ENCODE measurements around the gene EDN3. TPM values are rescaled to one million over a fixed set of nuclear protein-coding genes. Genes with fewer than 3 reads are reported as not detected.

The EDN3 gene
- total RNA-seq, 2 donors from 2014 or later, result not detected

GRCh38 chr20:59255256-59255655 is 45.2 kb upstream of the EDN3 start:
- Histone ChIP-seq H3K9ac (ENCODE audit: extremely low read depth, low read length, poor library complexity, severe bottlenecking) (no peak overlapping the region), H3K27me3 (ENCODE audit: control insufficient read depth, insufficient read depth, low read length, poor library complexity, severe bottlenecking) (peaks cover 17% of the 10 kb centered on the region), H3K4me3 (ENCODE audit: low read length) (no peak overlapping the region), H3K4me1 (ENCODE audit: control insufficient read depth, insufficient read depth, low read length) (no peaks in the 10 kb centered on the region), H3K27ac (ENCODE audit: low read depth, low read length) (no peak overlapping the region), H3K9me3 (ENCODE audit: control insufficient read depth, low read length) (no peaks in the 10 kb centered on the region), H3K36me3 (ENCODE audit: control insufficient read depth, insufficient read depth, low read length) (no peaks in the 10 kb centered on the region)
- H3K4me1 Mint-ChIP-seq, result no peaks in the 10 kb centered on the region
- H3K4me3 Mint-ChIP-seq, result no peak overlapping the region
- no peak for DNase-seq
- TF ChIP-seq CTCF (conservative IDR thresholded peaks at IDR 0.05), result no peak
- 95 to 98% methylated on average over 5 of the region's 5 CpGs for WGBS, 2 experiments (ENCODE audit: insufficient coverage in 1 of 2, insufficient read length in 1 of 2)
- H3K27ac Mint-ChIP-seq, result no peak overlapping the region
- peaks cover 61% of the 10 kb centered on the region for H3K27me3 Mint-ChIP-seq (ENCODE audit: insufficient read depth)
- no peaks in the 10 kb centered on the region for H3K9me3 Mint-ChIP-seq
- no peaks in the 10 kb centered on the region for H3K36me3 Mint-ChIP-seq (ENCODE audit: low read depth)

GRCh38 chr20:59258221-59258621 is 42.2 kb upstream of the EDN3 start:
- Mint-ChIP-seq H3K4me3 (no peak overlapping the region), H3K27me3 (ENCODE audit: insufficient read depth) (peaks cover 50% of the 10 kb centered on the region), H3K9me3 (no peaks in the 10 kb centered on the region), H3K36me3 (ENCODE audit: low read depth) (no peaks in the 10 kb centered on the region), H3K4me1 (no peaks in the 10 kb centered on the region), H3K27ac (no peak overlapping the region)
- no peaks in the 10 kb centered on the region for H3K36me3 ChIP-seq (ENCODE audit: control insufficient read depth, insufficient read depth, low read length)
- DNase-seq, result no peak
- no peaks in the 10 kb centered on the region for H3K4me1 ChIP-seq (ENCODE audit: control insufficient read depth, insufficient read depth, low read length)
- peaks cover 11% of the 10 kb centered on the region for H3K27me3 ChIP-seq (ENCODE audit: control insufficient read depth, insufficient read depth, low read length, poor library complexity, severe bottlenecking)
- 94 to 100% methylated on average over 1 to 2 of the region's 2 CpGs for WGBS, 2 experiments (ENCODE audit: insufficient coverage in 1 of 2, insufficient read length in 1 of 2)
- no peaks in the 10 kb centered on the region for H3K9me3 ChIP-seq (ENCODE audit: control insufficient read depth, low read length)
- TF ChIP-seq CTCF (conservative IDR thresholded peaks at IDR 0.05), result no peak
- no peak overlapping the region for H3K9ac ChIP-seq (ENCODE audit: extremely low read depth, low read length, poor library complexity, severe bottlenecking)
- no peak overlapping the region for H3K4me3 ChIP-seq (ENCODE audit: low read length)
- no peak overlapping the region for H3K27ac ChIP-seq (ENCODE audit: low read depth, low read length)

DNA sequence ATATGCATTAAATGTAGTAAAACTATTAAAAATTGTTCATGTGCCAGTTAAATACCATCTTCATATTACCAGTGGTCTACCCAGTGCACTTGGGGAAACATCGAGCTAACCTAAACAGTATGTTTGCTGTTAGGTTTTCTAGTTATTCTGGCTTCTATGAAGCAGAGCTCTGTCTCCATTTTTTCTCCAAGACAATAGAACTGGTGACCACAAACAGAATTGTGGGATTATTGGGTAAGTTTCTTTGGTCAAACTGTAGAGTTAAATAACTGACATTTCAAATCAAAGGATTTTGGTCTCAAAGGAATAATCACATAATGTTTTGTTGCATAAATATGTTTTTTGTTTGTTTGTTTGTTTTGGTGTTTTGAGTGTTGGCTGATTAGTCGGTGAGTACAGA is 40.5 kb upstream of the EDN3 start:
- 80 to 86% methylated on average over 1 to 2 of the region's 2 CpGs for WGBS, 2 experiments (ENCODE audit: insufficient coverage in 1 of 2, insufficient read length in 1 of 2)
- Histone ChIP-seq H3K9me3 (ENCODE audit: control insufficient read depth, low read length) (no peaks in the 10 kb centered on the region), H3K27ac (ENCODE audit: low read depth, low read length) (no peak overlapping the region), H3K36me3 (ENCODE audit: control insufficient read depth, insufficient read depth, low read length) (no peaks in the 10 kb centered on the region), H3K4me1 (ENCODE audit: control insufficient read depth, insufficient read depth, low read length) (no peaks in the 10 kb centered on the region), H3K9ac (ENCODE audit: extremely low read depth, low read length, poor library complexity, severe bottlenecking) (no peak overlapping the region), H3K27me3 (ENCODE audit: control insufficient read depth, insufficient read depth, low read length, poor library complexity, severe bottlenecking) (peaks cover 14% of the 10 kb centered on the region), H3K4me3 (ENCODE audit: low read length) (no peak overlapping the region)
- no peaks in the 10 kb centered on the region for H3K36me3 Mint-ChIP-seq (ENCODE audit: low read depth)
- no peak overlapping the region for H3K27ac Mint-ChIP-seq
- no peaks in the 10 kb centered on the region for H3K9me3 Mint-ChIP-seq
- no peak for TF ChIP-seq CTCF (conservative IDR thresholded peaks at IDR 0.05)
- no peaks in the 10 kb centered on the region for H3K4me1 Mint-ChIP-seq
- H3K27me3 Mint-ChIP-seq (ENCODE audit: insufficient read depth), result peaks cover 52% of the 10 kb centered on the region
- no peak overlapping the region for H3K4me3 Mint-ChIP-seq
- DNase-seq, result no peak
